HG02970 (cell line): ENCODE results near the gene ARHGEF28.

Experiments
- ATAC-seq: cut with Tn5 transposase; IDR thresholded peaks from one replicate; pipeline ENCODE4 v1.9.1; 2021; ENCODE audit warnings: mild to moderate bottlenecking, moderate library complexity, moderate number of reproducible peaks; ENCODE audit not compliant: unreplicated experiment, low FRiP score

The ARHGEF28 gene

GRCh38 chr5:73911761-73912393 lies 285.9 kb downstream of the ARHGEF28 start:
- ATAC-seq: no peak

GRCh38 chr5:73912821-73913271 lies 286.9 kb downstream of the ARHGEF28 start:
- no peak for ATAC-seq

GRCh38 chr5:73913971-73914370 lies 288.0 kb downstream of the ARHGEF28 start:
- ATAC-seq: no peak

GRCh38 chr5:73915345-73915744 lies 289.3 kb downstream of the ARHGEF28 start:
- no peak for ATAC-seq

GRCh38 chr5:73917433-73917832 lies 291.4 kb downstream of the ARHGEF28 start:
- ATAC-seq: no peak

- ATAC-seq: no peak
These were observed 291.9 kb downstream of the ARHGEF28 start for GRCh38 chr5:73917891-73918290.

GRCh38 chr5:73918791-73919221 lies 292.8 kb downstream of the ARHGEF28 start:
- no peak for ATAC-seq

- no peak for ATAC-seq
These were observed 295.7 kb downstream of the ARHGEF28 start for GRCh38 chr5:73921741-73922140.

GRCh38 chr5:73922224-73922623 lies 296.2 kb downstream of the ARHGEF28 start:
- no peak for ATAC-seq

- ATAC-seq: no peak
These were observed 297.0 kb downstream of the ARHGEF28 start for GRCh38 chr5:73922875-73923557.

- no peak for ATAC-seq
These were observed 302.6 kb downstream of the ARHGEF28 start for GRCh38 chr5:73928476-73929070.

GRCh38 chr5:73935719-73936118 lies 309.7 kb downstream of the ARHGEF28 start:
- no peak for ATAC-seq

GRCh38 chr5:73938280-73938937 lies 312.4 kb downstream of the ARHGEF28 start:
- ATAC-seq: no peak

- ATAC-seq: no peak
These were observed 312.9 kb downstream of the ARHGEF28 start for GRCh38 chr5:73938938-73939320.

- no peak for ATAC-seq
These were observed 313.6 kb downstream of the ARHGEF28 start for GRCh38 chr5:73939557-73939956.

GRCh38 chr5:73940026-73940425 lies 314.0 kb downstream of the ARHGEF28 start:
- ATAC-seq: no peak

- no peak for ATAC-seq
These were observed 314.8 kb downstream of the ARHGEF28 start for GRCh38 chr5:73940801-73941200.

GRCh38 chr5:73942783-73943182 lies 316.8 kb downstream of the ARHGEF28 start:
- no peak for ATAC-seq

GRCh38 chr5:73943397-73943796 lies 317.4 kb downstream of the ARHGEF28 start:
- no peak for ATAC-seq

GRCh38 chr5:73944581-73944980 lies 318.6 kb downstream of the ARHGEF28 start:
- no peak for ATAC-seq

- no peak for ATAC-seq
These were observed 319.5 kb downstream of the ARHGEF28 start for GRCh38 chr5:73945505-73945904.
